ENCODE data around the gene ATXN2. TPM values are rescaled to one million over a fixed set of nuclear protein-coding genes. Genes with fewer than 3 reads are reported as not detected.

The ATXN2 gene
- total and polyA plus RNA-seq, 2 of the 4 experiments (the other 2 are of a cell fraction): 12.4 to 66.5 TPM

DNA sequence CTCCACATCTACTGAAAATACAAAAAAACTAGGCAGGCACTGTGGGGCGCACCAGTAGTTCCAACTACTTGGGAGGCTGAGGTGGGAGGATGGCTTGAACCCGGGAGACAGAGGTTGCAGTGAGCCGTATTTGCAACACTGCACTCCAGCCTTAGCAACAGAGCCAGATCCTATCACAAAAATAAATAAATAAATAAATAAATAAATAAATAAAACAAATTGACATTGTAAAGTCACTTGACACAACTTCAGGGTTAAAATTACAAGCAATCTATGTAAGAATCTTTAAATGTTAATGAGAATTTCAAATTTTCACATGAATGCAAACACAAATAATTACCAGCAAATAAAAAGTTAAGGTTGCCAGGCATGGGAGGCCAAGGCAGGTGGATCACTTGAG, 11.1 kb downstream of the ATXN2 start:
- Histone ChIP-seq H3K9me1 (ENCODE audit: insufficient read depth, low read length) (peaks cover 31% of the 10 kb centered on the region), H2BK15ac (ENCODE audit: low read depth, low read length) (no peak overlapping the region), H3K4me3 (ENCODE audit: insufficient read depth, low read depth, low read length) (no peak overlapping the region), H3K9ac (ENCODE audit: low read depth, low read length) (no peak overlapping the region), H2AFZ (replicated peaks; ENCODE audit: low read length, poor library complexity) (no peak overlapping the region), H3K27ac (ENCODE audit: insufficient read depth, low read length) (no peak overlapping the region), H2BK5ac (ENCODE audit: low read depth, low read length, poor library complexity, severe bottlenecking) (no peak overlapping the region), H2BK120ac (ENCODE audit: low read depth, low read length) (no peak overlapping the region), H3K27me3 (ENCODE audit: control insufficient read depth, insufficient read depth, low read length) (no peaks in the 10 kb centered on the region), H2AK5ac (ENCODE audit: low read depth, low read length) (no peak overlapping the region), H4K8ac (ENCODE audit: low read depth in 2 of 2, low read length in 2 of 2) (no peak overlapping the region), H3K9me3 (ENCODE audit: control insufficient read depth, insufficient read depth, low read length) (no peaks in the 10 kb centered on the region), H3K36me3 (ENCODE audit: control insufficient read depth, insufficient read depth, low read length) (no peaks in the 10 kb centered on the region), H4K91ac (ENCODE audit: insufficient read depth, low read depth, low read length) (no peak overlapping the region), H3K4me2 (ENCODE audit: low read depth, low read length) (no peak overlapping the region), H3K4ac (ENCODE audit: low read depth, low read length) (no peak overlapping the region), H3K23ac (ENCODE audit: low read depth, low read length) (no peak overlapping the region), H3K14ac (replicated peaks; ENCODE audit: low read depth, low read length) (no peak overlapping the region), H3K56ac (ENCODE audit: extremely low read depth, insufficient read depth, low read length) (no peak overlapping the region), H4K20me1 (ENCODE audit: insufficient read depth, low read length) (peaks cover 98% of the 10 kb centered on the region), H3K18ac (ENCODE audit: low read depth, low read length) (no peak overlapping the region), H3K79me1 (ENCODE audit: low read depth in 1 of 2, low read length in 2 of 2) (peaks cover 0 to 57% of the 10 kb centered on the region in 2 experiments; a peak in 2 of 4 replicates), H4K5ac (ENCODE audit: low read depth, low read length) (no peak overlapping the region), H2BK20ac (ENCODE audit: low read depth, low read length) (no peak overlapping the region), H3K4me1 (ENCODE audit: control insufficient read depth, insufficient read depth, low read length) (peaks cover 10% of the 10 kb centered on the region; the same call in 1 of the 2 replicates), H2AK9ac (replicated peaks; ENCODE audit: low read depth, low read length, poor library complexity) (no peak overlapping the region)
- dilution Hi-C loops (cut with HindIII; ENCODE audit: low sequenced_read_pairs, unreplicated experiment) (no loop called here), in situ Hi-C loops (cut with MboI; ENCODE audit: low sequenced_read_pairs) (no loop called here), intact Hi-C loops (cut with micrococcal nuclease) (no loop called here)
- POLR2A ChIA-PET (ENCODE audit: unreplicated experiment): no interaction called here
- BruUV-seq (replicated peaks): no TSS peak
- WGBS, 2 experiments (ENCODE audit: extremely low coverage in 2 of 2, insufficient read length in 1 of 2): no CpG with 5 or more reads among the region's 3 CpGs
- no peak for DNase-seq
- no peak for ATAC-seq (ENCODE audit: low read depth)
- CTCF ChIA-PET: no interaction called here
- TF ChIP-seq SMC3 (IDR thresholded peaks at IDR 0.05; ENCODE audit: low read depth, low read length) (no peak), MXI1 (IDR thresholded peaks at IDR 0.05; ENCODE audit: borderline replicate concordance, low read depth, low read length) (no peak), NFE2L2 (IDR thresholded peaks at IDR 0.05; ENCODE audit: low read depth, low read length) (no peak), POLR2A (IDR thresholded peaks at IDR 0.05; ENCODE audit: low read depth, low read length) (no peak), ELK1 (IDR thresholded peaks at IDR 0.05; ENCODE audit: borderline replicate concordance, low read depth, low read length) (no peak), BHLHE40 (IDR thresholded peaks at IDR 0.05; ENCODE audit: low read depth, low read length) (no peak), MAFK (IDR thresholded peaks at IDR 0.05; ENCODE audit: low read depth, low read length) (no peak), RCOR1 (IDR thresholded peaks at IDR 0.05; ENCODE audit: insufficient replicate concordance, low read length) (no peak), CEBPB (IDR thresholded peaks at IDR 0.05; ENCODE audit: low read depth, low read length) (no peak), MAZ (IDR thresholded peaks at IDR 0.05; ENCODE audit: borderline replicate concordance, low read depth, low read length) (no peak), RAD21 (IDR thresholded peaks at IDR 0.05; ENCODE audit: low read length) (no peak), RFX5 (IDR thresholded peaks at IDR 0.05; ENCODE audit: low read depth, low read length) (no peak)
- TF ChIP-seq, protein P1, sequence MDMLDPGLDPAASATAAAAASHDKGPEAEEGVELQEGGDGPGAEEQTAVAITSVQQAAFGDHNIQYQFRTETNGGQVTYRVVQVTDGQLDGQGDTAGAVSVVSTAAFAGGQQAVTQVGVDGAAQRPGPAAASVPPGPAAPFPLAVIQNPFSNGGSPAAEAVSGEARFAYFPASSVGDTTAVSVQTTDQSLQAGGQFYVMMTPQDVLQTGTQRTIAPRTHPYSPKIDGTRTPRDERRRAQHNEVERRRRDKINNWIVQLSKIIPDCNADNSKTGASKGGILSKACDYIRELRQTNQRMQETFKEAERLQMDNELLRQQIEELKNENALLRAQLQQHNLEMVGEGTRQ (IDR thresholded peaks at IDR 0.05; ENCODE audit: low read depth, low read length): no peak
- TF ChIP-seq, protein P2, sequence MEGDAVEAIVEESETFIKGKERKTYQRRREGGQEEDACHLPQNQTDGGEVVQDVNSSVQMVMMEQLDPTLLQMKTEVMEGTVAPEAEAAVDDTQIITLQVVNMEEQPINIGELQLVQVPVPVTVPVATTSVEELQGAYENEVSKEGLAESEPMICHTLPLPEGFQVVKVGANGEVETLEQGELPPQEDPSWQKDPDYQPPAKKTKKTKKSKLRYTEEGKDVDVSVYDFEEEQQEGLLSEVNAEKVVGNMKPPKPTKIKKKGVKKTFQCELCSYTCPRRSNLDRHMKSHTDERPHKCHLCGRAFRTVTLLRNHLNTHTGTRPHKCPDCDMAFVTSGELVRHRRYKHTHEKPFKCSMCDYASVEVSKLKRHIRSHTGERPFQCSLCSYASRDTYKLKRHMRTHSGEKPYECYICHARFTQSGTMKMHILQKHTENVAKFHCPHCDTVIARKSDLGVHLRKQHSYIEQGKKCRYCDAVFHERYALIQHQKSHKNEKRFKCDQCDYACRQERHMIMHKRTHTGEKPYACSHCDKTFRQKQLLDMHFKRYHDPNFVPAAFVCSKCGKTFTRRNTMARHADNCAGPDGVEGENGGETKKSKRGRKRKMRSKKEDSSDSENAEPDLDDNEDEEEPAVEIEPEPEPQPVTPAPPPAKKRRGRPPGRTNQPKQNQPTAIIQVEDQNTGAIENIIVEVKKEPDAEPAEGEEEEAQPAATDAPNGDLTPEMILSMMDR (conservative IDR thresholded peaks at IDR 0.05; ENCODE audit: low read depth, low read length): no peak
